Activated T-cell treated with anti-CD3 and anti-CD28 coated beads, Interleukin-2, amount 50 U/mL, for 48 hours (primary cell): Measurements from ENCODE around the gene TTF2.
"Not testable (repeated sequence)": the region's sequence is repeated elsewhere in the genome, so short reads cannot be mapped to it uniquely, and the experiment has no call there.

Experiments used
- DNase-seq, 2 experiments: peaks; one replicate each; pipeline ENCODE4 v3.0.0-alpha.2; 2020

The TTF2 gene

DNA sequence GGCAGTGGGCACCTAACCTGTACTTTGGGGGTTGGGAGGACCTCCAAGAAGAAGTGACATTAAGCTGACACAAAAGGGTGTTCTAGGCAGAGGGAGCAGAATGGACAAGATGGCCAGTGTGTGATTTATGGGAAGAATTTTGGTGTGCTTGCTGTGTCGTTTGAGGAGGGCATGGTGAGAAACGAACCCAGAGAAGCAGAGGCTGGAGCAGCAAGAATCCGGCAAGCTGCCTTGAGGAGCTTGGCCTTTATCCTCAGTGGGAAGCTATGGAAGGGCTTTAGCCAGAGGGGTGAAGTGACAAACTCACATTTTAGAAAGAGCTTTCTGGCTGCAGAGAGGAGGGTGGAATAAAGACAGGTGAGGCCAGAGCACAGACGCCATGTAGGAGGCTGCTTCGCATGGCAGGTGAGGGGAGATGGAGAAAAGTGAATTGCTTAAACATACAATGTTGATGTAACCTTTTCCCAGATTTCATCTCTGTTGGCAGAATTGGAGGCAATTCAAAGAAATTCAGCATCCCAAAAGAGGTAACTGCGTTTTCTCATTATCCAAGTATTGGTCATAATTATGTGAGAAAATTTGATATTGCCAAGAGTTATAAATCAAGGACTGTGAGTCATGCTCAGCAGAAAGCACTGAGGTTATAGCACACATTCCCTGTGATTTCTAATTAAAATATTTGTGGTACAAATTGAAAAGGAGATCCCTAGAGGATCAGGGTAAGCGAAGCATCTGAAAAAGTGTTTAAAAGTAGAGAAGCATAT, 34.9 kb downstream of the TTF2 start:
- DNase-seq, result no peak

DNA sequence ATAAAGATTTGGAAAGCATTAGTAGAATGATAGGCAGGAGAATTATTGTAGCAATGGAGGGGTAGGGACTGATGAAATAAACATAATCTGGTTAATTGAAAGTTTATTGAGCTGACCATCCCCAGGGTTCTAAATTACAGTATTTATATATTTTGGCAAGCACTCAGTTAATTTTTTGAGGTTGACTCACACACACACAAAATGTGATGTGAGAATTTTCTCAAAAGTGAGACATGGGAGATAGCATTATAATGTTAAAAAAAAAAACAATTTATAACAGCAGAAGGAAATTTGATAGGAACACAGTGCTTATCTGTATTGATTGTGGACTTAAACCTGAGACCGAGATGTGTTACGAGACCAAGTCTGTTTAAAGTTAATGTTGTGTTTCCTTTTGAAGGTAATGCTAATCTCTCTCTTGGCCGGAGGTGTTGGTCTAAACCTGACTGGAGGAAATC, 36.9 kb downstream of the TTF2 start:
- no peak for DNase-seq

DNA sequence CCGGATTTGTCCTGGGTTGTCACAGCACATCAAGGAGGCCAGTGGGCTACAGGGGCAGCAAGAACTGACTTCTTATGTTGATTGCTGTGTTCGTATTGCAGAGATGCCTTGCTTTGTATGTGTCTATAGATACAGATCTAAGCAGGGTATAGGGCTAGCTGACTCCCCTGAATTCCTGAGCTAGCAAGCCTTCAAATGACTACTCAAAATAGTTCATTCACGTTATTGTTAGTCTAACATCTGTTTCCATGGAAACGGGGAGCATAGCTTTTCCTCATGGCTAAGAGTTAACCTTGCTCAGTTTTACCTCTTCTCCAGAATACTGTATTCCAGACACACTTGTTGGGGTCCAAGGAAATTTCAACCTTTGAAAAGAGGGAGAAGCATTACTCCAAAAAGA, 37.3 kb downstream of the TTF2 start:
- no peak for DNase-seq

- no peak for DNase-seq
Observed at GRCh38 chr1:117098287-117098890, 38.3 kb downstream of the TTF2 start.

DNA sequence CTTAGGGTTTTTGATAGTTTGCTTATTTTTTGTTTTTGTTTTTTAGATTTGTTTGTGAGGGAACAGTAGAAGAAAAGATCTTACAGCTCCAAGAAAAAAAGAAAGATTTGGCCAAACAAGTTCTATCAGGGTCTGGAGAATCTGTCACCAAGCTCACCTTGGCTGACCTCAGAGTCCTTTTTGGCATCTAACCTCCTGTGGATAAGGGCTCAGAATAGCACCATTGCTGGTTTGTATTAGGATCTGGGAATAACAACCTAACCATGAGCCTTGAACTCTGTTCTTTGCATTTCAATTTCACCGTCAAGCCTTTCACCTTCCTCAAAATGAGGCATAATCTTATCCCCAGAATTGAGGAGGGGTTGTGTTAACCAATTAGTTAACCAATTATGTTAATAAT, 41.2 kb downstream of the TTF2 start:
- DNase-seq, result no peak

- DNase-seq, result not testable (repeated sequence)
Observed at GRCh38 chr1:117101858-117102257, 41.7 kb downstream of the TTF2 start.

DNA sequence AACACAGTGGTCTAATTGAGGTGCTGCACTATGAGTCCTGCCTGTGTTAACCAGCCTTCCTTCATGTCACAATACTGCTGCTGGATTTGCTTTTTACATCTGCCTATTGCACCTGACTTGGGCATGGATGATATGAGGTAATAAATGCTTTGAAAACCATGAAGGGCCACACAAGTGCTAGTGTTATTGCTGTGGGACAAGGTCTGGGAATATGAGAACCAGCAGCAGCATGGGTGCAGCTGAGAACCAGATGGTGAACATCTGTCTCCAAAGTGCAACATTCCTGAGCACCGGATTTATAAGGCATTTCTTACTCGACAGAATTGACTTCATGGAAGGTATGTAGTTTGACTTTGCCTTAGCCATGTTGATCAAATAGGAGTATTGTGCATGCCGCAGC, 44.9 kb downstream of the TTF2 start:
- no peak for DNase-seq

GRCh38 chr1:117105722-117106121, 45.6 kb downstream of the TTF2 start:
- no peak for DNase-seq

- DNase-seq, result no peak
Observed at GRCh38 chr1:117106478-117106877, 46.4 kb downstream of the TTF2 start.

GRCh38 chr1:117107364-117107763, 47.2 kb downstream of the TTF2 start:
- DNase-seq, result no peak

- DNase-seq, result no peak
Observed at GRCh38 chr1:117110774-117111173, 50.6 kb downstream of the TTF2 start.

DNA sequence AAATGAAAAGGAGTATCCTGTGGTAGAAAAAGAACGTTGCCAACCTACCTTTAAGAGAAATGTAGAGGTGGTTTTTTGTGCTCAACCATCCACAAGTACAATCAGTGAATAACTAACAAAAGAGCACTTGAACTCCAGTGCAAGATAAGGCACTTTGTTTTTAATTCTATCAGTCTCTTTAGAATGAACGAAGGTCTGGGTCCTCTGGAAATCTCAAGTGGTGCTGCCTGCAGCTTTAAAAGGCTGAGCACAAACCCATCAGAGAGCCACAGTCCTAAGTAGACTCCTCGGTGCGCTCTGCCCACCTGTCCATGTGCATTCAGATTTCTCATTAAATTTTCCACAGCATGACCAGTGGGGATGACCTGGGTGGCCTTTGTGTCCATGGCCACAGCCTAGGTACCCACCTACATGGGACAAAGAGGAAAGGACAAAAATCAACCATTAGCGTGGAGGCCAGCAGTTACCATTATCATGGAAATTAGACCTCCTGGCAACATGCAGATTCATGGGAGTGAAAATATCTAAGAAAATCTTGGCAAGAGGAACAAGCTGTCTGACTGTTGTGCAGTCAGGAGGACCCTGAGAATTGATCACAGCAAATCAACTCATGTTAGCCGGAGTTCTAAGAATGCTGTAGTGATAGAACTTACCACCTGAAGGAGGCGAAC, 52.1 kb downstream of the TTF2 start:
- DNase-seq, result no peak

DNA sequence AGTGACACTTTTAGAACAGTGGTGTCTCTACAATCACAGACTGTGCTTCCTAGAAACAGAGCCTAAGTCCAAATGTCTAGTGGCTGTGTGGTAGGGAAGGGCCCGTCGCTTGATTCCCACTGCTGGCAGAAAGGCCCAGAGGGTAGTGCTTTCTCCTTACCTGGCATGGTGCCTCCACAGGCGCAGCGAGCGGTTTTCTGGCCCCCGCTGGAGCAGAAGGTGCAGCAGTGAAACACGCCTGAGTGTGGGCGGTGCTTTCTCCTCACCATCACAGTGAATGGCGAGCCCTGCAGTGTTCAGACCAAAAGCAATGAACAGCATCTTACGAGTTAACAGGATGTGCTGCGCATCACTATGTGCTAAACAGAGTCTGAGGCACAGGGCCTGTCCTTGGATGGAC, 53.1 kb downstream of the TTF2 start:
- DNase-seq, result no peak

GRCh38 chr1:117114877-117115276, 54.8 kb downstream of the TTF2 start:
- DNase-seq, result no peak

DNA sequence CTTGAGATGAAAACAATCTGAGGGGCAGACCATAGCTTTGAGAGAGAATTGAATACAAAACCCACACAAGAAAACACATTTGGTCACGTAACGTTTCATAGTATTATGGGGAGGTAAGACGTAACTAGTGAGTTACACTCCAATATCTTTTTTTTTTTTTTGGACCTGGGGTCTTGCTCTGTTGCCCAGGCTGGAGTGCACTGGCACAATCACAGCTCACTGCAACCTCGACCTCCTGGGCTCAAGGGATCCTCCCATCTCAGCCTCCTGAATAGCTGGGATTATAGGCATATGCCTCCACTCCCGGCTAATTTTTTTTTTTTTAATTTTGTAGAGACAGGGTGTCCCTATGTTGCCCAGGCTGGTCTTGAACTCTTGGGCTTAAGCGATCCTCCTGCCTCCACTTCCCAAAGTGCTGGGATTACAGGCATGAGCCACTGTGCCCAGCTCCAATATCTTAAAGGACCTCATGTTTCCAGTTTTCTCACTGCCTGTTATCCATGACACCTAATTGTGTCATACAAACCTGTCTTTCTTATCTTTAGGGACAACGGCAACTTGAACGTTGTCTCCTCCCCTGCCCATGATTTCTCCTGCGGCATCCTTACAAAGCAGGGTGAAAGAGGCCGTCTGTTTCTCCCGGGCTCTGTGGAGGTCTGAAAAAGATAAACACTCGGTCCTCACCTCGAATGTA, 56.1 kb downstream of the TTF2 start:
- no peak for DNase-seq

GRCh38 chr1:117116784-117117130, 56.6 kb downstream of the TTF2 start:
- DNase-seq, result no peak

- DNase-seq, result no peak
Observed at GRCh38 chr1:117117697-117118096, 57.6 kb downstream of the TTF2 start.

DNA sequence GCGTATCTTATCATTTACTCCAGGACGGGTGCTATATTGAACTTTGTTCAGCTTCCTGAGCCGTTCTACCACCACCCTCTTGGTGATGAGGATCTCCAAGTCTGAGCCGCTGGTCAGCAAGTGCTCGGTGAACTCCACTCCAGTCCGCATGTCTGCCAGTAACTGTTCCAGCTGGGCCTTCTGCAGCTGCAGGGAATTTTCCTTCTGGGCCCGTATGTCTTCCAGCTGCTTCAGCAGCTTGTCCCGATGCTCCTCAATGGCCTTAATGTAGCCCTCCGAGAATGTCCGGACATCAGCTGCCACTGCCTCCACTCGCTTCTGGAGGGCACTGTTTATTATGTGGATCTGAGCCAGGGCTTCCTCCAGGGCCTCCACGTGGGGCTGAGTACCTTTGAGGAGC, 58.0 kb downstream of the TTF2 start:
- DNase-seq, result no peak

- not testable (repeated sequence) for DNase-seq
Observed at GRCh38 chr1:117119144-117119543, 59.0 kb downstream of the TTF2 start.

DNA sequence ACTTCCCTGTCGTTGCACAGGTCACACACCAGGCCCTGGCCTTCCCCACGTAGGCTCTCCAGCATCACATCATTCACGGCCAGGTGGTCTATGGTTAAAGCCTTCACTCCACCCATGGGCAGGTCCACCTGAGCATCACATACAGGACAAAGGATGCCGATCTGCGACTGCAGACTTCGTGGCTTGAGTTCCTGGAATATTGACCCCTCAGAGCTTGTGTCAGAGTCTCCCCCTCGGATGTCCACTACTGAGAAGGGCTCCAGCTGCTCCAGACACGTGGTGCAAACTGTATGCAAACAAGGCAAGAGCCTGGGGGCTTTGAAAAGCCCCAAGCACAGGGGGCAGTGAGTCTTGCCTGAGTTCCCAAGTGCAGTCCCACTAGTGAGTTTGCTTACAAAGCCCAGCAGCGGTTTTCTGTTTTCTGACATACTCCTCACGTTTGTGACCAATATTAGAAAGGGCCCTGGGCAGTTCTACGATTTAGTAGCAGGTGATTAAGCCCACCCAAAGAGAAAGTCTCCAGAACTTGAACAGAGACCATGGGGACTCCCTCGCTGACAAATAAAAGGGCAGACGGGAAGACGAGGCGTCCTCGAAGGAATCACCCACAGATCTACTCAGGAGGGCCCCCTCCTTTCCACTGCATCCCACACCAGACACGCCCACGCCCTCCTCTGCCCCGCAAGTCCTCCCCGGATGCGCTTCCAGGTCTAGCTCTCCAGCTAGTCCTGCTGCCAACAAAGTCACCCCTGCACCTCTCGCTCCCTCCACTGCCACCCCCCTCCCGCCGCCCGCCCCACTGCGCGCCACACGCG, 60.9 kb downstream of the TTF2 start:
- DNase-seq, result no peak

- peak; percentile 90 for DNase-seq
Observed at GRCh38 chr1:117121589-117122329, 61.6 kb downstream of the TTF2 start, which contains the start of gene TRIM45. Gene TRIM45 (minus strand): TSS chr1:117121749. CDS start chr1:117121201, 548 bp downstream.
